ENCODE data around the gene GMDS. TPM values are rescaled to one million over a fixed set of nuclear protein-coding genes. Genes with fewer than 3 reads are reported as not detected.

The GMDS gene
- total RNA-seq, 1 experiment from 2014 or later, result 27.6 TPM

- Mint-ChIP-seq H3K9me3 (no peaks in the 10 kb centered on the region), H3K4me3 (no peak overlapping the region), H3K27ac (peak overlapping the region in 2 of 3 experiments; percentile 51 to 63; a peak in 1 of 7 replicates), H3K4me1 (peaks cover 2 to 9% of the 10 kb centered on the region in 2 experiments; a peak in 3 of 4 replicates), H3K36me3 (ENCODE audit: insufficient read depth in 1 of 3, low read depth in 3 of 3) (no peaks in the 10 kb centered on the region), H3K27me3 (ENCODE audit: low read depth) (no peaks in the 10 kb centered on the region)
- no peaks in the 10 kb centered on the region for H3K4me1 ChIP-seq (ENCODE audit: insufficient read depth, low read length)
- no peaks in the 10 kb centered on the region for H4K20me1 ChIP-seq (ENCODE audit: control insufficient read depth, insufficient read depth, insufficient read length)
- no peaks in the 10 kb centered on the region for H3K79me2 ChIP-seq (ENCODE audit: insufficient read depth, low read length)
- H3K4me2 ChIP-seq (ENCODE audit: insufficient read depth, insufficient read length, low read length), result no peak overlapping the region
- no peak overlapping the region for H3K56ac ChIP-seq (ENCODE audit: insufficient read length, low read depth, low read length)
- H2BK20ac ChIP-seq (ENCODE audit: low read depth, low read length, poor library complexity, severe bottlenecking), result no peak overlapping the region
- H4K5ac ChIP-seq (ENCODE audit: insufficient read length, low read depth, low read length), result no peak overlapping the region
- TF ChIP-seq, protein P1, sequence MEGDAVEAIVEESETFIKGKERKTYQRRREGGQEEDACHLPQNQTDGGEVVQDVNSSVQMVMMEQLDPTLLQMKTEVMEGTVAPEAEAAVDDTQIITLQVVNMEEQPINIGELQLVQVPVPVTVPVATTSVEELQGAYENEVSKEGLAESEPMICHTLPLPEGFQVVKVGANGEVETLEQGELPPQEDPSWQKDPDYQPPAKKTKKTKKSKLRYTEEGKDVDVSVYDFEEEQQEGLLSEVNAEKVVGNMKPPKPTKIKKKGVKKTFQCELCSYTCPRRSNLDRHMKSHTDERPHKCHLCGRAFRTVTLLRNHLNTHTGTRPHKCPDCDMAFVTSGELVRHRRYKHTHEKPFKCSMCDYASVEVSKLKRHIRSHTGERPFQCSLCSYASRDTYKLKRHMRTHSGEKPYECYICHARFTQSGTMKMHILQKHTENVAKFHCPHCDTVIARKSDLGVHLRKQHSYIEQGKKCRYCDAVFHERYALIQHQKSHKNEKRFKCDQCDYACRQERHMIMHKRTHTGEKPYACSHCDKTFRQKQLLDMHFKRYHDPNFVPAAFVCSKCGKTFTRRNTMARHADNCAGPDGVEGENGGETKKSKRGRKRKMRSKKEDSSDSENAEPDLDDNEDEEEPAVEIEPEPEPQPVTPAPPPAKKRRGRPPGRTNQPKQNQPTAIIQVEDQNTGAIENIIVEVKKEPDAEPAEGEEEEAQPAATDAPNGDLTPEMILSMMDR (conservative IDR thresholded peaks at IDR 0.05), result no peak
- no peak overlapping the region for H3K18ac ChIP-seq (ENCODE audit: insufficient read length, low read depth, low read length)
- no peak overlapping the region for H2BK5ac ChIP-seq (ENCODE audit: insufficient read length, low read length)
- H3K9ac ChIP-seq (ENCODE audit: extremely low read depth, insufficient read length, low read length), result no peak overlapping the region
- H3K9me3 ChIP-seq (ENCODE audit: control insufficient read depth, low read depth, low read length), result no peaks in the 10 kb centered on the region
- H4K91ac ChIP-seq (ENCODE audit: insufficient read length, low read depth, low read length), result no peak overlapping the region
- DNase-seq, result no peak
- no peaks in the 10 kb centered on the region for H3K27me3 ChIP-seq (ENCODE audit: insufficient read depth, low read length)
- no peak overlapping the region for H4K8ac ChIP-seq (replicated peaks; ENCODE audit: insufficient read length, low read depth, low read length)
- no peak overlapping the region for H3K4ac ChIP-seq (ENCODE audit: low read depth, low read length)
- no peak overlapping the region for H2AK5ac ChIP-seq (ENCODE audit: insufficient read length, low read length)
- H2BK15ac ChIP-seq (ENCODE audit: low read depth, low read length), result no peak overlapping the region
- H3K23ac ChIP-seq (ENCODE audit: insufficient read length, low read depth, low read length), result no peak overlapping the region
- no peak overlapping the region for H3K27ac ChIP-seq (ENCODE audit: insufficient read length, low read depth, low read length)
- no peak overlapping the region for H2BK12ac ChIP-seq (ENCODE audit: insufficient read length, low read depth, low read length)
- no peaks in the 10 kb centered on the region for H3K79me1 ChIP-seq (ENCODE audit: insufficient read depth, low read depth, low read length, poor library complexity, severe bottlenecking)
- no peaks in the 10 kb centered on the region for H3K23me2 ChIP-seq (ENCODE audit: insufficient read length, low read depth, low read length, poor library complexity, severe bottlenecking)
- H2BK120ac ChIP-seq (ENCODE audit: low read depth, low read length, poor library complexity, severe bottlenecking), result no peak overlapping the region
- H3T11ph ChIP-seq (ENCODE audit: low read length), result no peak overlapping the region
- WGBS (ENCODE audit: extremely low coverage, insufficient read length, low lambda C conversion rate), result no CpG with 5 or more reads among the region's 6 CpGs
- H2AFZ ChIP-seq (ENCODE audit: low read length), result no peak overlapping the region
- no peak overlapping the region for H3K14ac ChIP-seq (ENCODE audit: insufficient read depth, low read length)
These were observed 352.7 kb downstream of the GMDS start for GRCh38 chr6:1892716-1893115.
